Smooth muscle cell (in vitro differentiated cells): ENCODE data around the gene PLPP4. TPM values are rescaled to one million over a fixed set of nuclear protein-coding genes. Genes with fewer than 3 reads are reported as not detected.

Source experiments
- DNase-seq: peaks from one replicate; lab custom pipeline; 2025; ENCODE audit not compliant: unreplicated experiment; lab: John Stamatoyannopoulos, UW
- H2AFZ ChIP-seq: fragments of 200-600 bp; sonication (generic); 2 replicates; pipeline ENCODE4 v1.6.0; 2016; ENCODE audit warnings: antibody characterized with exemption, low read depth, mild to moderate bottlenecking
- H3F3A ChIP-seq: fragments of 200-600 bp; sonication (generic); 2 replicates; pipeline ENCODE4 v1.6.0; 2017; ENCODE audit warnings: antibody characterized with exemption, low read depth
- H3K27ac ChIP-seq: fragments of 200-600 bp; sonication (generic); 2 replicates; pipeline ENCODE4 v1.5.1; 2016; ENCODE audit warnings: low read depth, mild to moderate bottlenecking
- H3K27me3 ChIP-seq: fragments of 200-600 bp; sonication (generic); 2 replicates; pipeline ENCODE4 v1.6.1; 2016; ENCODE audit warnings: low read depth, mild to moderate bottlenecking
- H3K36me3 ChIP-seq: fragments of 200-600 bp; sonication (generic); 2 replicates; pipeline ENCODE4 v1.5.1; 2016; ENCODE audit warnings: low read depth
- H3K4me1 ChIP-seq: fragments of 200-600 bp; sonication (generic); 2 replicates; pipeline ENCODE4 v1.5.1; 2016; ENCODE audit warnings: low read depth
- H3K4me2 ChIP-seq: fragments of 200-600 bp; sonication (generic); 2 replicates; pipeline ENCODE4 v1.6.0; 2016; ENCODE audit warnings: mild to moderate bottlenecking
- H3K4me3 ChIP-seq: fragments of 200-600 bp; sonication (generic); 2 replicates; pipeline ENCODE4 v1.5.1; 2016; ENCODE audit warnings: mild to moderate bottlenecking
- H3K79me2 ChIP-seq: fragments of 200-600 bp; sonication (generic); 2 replicates; pipeline ENCODE4 v1.6.0; 2016; ENCODE audit warnings: low read depth, mild to moderate bottlenecking
- H3K9ac ChIP-seq: fragments of 200-600 bp; sonication (generic); 2 replicates; pipeline ENCODE4 v1.6.0; 2016; ENCODE audit warnings: low read depth
- H3K9me3 ChIP-seq: fragments of 200-600 bp; sonication (generic); replicated peaks from 2 replicates; pipeline ENCODE4 v1.5.1; 2016; ENCODE audit warnings: low read depth
- H4K20me1 ChIP-seq: fragments of 200-600 bp; sonication (generic); 2 replicates; pipeline ENCODE4 v1.6.0; 2016; ENCODE audit warnings: low read depth
- WGBS: methylation state at CpG from one replicate; pipeline ENCODE4 v1.1.7; 2016; ENCODE audit warnings: low lambda C conversion rate; 5-methylcytosine and 5-hydroxymethylcytosine counted together
- polyA plus RNA-seq: library from polyadenylated mRNA; unstranded; fragments of >200 nt; fragmentation: Nextera tagmentation; extraction: Ambion mirVana; gene quantifications from 2 replicates; pipeline ENCODE4 v1.2.1, GENCODE V29; 2016
- total RNA-seq: library from RNA; depleted of rRNA; stranded (reverse); fragments of >200 nt; gene quantifications from 2 replicates; pipeline ENCODE4 v1.2.3, GENCODE V29; 2014
- TF ChIP-seq, protein P1 (sequence below): fragments of 200-600 bp; sonication (generic); IDR thresholded peaks from 2 replicates; pipeline ENCODE4 v1.5.1; 2017; ENCODE audit warnings: borderline replicate concordance, mild to moderate bottlenecking, antibody characterized with exemption; ENCODE audit not compliant: insufficient read depth, poor library complexity, severe bottlenecking

PLPP4 gene
- total and polyA plus RNA-seq, 2 experiments from 2014 or later = 27.2 to 33.5 TPM

- H3K9ac ChIP-seq = no peak overlapping the region
- H3K4me2 ChIP-seq = no peak overlapping the region
- 96% methylated on average over 2 of the region's 2 CpGs for WGBS
- no peak overlapping the region for H3K4me3 ChIP-seq
- H3F3A ChIP-seq = no peaks in the 10 kb centered on the region
- TF ChIP-seq, protein P1, sequence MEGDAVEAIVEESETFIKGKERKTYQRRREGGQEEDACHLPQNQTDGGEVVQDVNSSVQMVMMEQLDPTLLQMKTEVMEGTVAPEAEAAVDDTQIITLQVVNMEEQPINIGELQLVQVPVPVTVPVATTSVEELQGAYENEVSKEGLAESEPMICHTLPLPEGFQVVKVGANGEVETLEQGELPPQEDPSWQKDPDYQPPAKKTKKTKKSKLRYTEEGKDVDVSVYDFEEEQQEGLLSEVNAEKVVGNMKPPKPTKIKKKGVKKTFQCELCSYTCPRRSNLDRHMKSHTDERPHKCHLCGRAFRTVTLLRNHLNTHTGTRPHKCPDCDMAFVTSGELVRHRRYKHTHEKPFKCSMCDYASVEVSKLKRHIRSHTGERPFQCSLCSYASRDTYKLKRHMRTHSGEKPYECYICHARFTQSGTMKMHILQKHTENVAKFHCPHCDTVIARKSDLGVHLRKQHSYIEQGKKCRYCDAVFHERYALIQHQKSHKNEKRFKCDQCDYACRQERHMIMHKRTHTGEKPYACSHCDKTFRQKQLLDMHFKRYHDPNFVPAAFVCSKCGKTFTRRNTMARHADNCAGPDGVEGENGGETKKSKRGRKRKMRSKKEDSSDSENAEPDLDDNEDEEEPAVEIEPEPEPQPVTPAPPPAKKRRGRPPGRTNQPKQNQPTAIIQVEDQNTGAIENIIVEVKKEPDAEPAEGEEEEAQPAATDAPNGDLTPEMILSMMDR = no peak
- no peak overlapping the region for H2AFZ ChIP-seq
- no peaks in the 10 kb centered on the region for H4K20me1 ChIP-seq
- H3K79me2 ChIP-seq = no peaks in the 10 kb centered on the region
- DNase-seq = no peak
- H3K9me3 ChIP-seq = no peaks in the 10 kb centered on the region
- H3K4me1 ChIP-seq = peaks cover 10% of the 10 kb centered on the region
- H3K27ac ChIP-seq = no peak overlapping the region
- H3K27me3 ChIP-seq = no peaks in the 10 kb centered on the region
- no peaks in the 10 kb centered on the region for H3K36me3 ChIP-seq
These were observed 50.6 kb downstream of the PLPP4 start for GRCh38 chr10:120507651-120508050.

GRCh38 chr10:120508393-120508792 lies 51.4 kb downstream of the PLPP4 start:
- Histone ChIP-seq H3K36me3 (no peaks in the 10 kb centered on the region), H3K4me1 (peaks cover 10% of the 10 kb centered on the region), H3F3A (no peaks in the 10 kb centered on the region), H3K4me2 (no peak overlapping the region), H3K4me3 (no peak overlapping the region), H3K27ac (no peak overlapping the region), H3K9ac (no peak overlapping the region), H3K27me3 (no peaks in the 10 kb centered on the region), H4K20me1 (no peaks in the 10 kb centered on the region), H2AFZ (no peak overlapping the region), H3K9me3 (no peaks in the 10 kb centered on the region), H3K79me2 (no peaks in the 10 kb centered on the region)
- WGBS = 59% methylated on average over 7 of the region's 7 CpGs
- DNase-seq = no peak
- TF ChIP-seq, protein P1 = no peak

- Histone ChIP-seq H3F3A (no peaks in the 10 kb centered on the region), H3K9me3 (no peaks in the 10 kb centered on the region), H3K36me3 (no peaks in the 10 kb centered on the region), H3K9ac (no peak overlapping the region), H2AFZ (no peak overlapping the region), H3K4me3 (no peak overlapping the region), H4K20me1 (no peaks in the 10 kb centered on the region), H3K4me1 (peaks cover 10% of the 10 kb centered on the region), H3K4me2 (no peak overlapping the region), H3K27ac (no peak overlapping the region), H3K27me3 (no peaks in the 10 kb centered on the region), H3K79me2 (no peaks in the 10 kb centered on the region)
- DNase-seq = no peak
- TF ChIP-seq, protein P1 = no peak
- 83% methylated on average over 1 of the region's 1 CpG for WGBS
These were observed 51.9 kb downstream of the PLPP4 start for GRCh38 chr10:120508966-120509365.

DNA sequence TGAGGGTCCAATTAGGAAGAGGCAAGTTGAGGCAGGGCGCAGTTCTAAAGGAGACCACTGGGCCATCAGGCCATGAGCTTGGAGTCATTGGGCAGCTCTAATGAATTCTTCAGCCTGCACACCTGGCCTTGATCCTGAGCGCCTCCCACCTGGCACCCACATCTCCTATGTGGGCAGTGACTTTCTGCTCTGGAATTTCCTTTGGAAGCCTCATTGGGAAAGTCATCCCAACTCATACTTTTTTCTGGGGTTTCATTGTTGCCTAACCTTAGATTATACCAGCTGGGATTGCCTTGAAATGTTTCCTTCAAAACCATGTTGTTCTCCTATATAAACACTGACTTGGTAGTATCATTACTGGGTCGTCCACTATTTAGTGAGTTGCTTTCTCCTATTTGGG lies 54.1 kb downstream of the PLPP4 start:
- Histone ChIP-seq H3K9ac (no peak overlapping the region), H3K4me2 (no peak overlapping the region), H3K36me3 (no peaks in the 10 kb centered on the region), H2AFZ (no peak overlapping the region), H3K9me3 (no peaks in the 10 kb centered on the region), H3K4me3 (no peak overlapping the region), H4K20me1 (peaks cover 11% of the 10 kb centered on the region), H3K27me3 (no peaks in the 10 kb centered on the region), H3K79me2 (no peaks in the 10 kb centered on the region), H3K27ac (no peak overlapping the region), H3F3A (no peaks in the 10 kb centered on the region), H3K4me1 (no peaks in the 10 kb centered on the region)
- DNase-seq = no peak
- TF ChIP-seq, protein P1 = no peak
- WGBS = 83% methylated on average over 3 of the region's 3 CpGs
